ENCODE measurements around the gene FBXW8. TPM values are rescaled to one million over a fixed set of nuclear protein-coding genes. Genes with fewer than 3 reads are reported as not detected.

FBXW8 gene
- total and polyA plus RNA-seq, 12 donors = 2.4 to 11.3 (median 7.4) TPM

DNA sequence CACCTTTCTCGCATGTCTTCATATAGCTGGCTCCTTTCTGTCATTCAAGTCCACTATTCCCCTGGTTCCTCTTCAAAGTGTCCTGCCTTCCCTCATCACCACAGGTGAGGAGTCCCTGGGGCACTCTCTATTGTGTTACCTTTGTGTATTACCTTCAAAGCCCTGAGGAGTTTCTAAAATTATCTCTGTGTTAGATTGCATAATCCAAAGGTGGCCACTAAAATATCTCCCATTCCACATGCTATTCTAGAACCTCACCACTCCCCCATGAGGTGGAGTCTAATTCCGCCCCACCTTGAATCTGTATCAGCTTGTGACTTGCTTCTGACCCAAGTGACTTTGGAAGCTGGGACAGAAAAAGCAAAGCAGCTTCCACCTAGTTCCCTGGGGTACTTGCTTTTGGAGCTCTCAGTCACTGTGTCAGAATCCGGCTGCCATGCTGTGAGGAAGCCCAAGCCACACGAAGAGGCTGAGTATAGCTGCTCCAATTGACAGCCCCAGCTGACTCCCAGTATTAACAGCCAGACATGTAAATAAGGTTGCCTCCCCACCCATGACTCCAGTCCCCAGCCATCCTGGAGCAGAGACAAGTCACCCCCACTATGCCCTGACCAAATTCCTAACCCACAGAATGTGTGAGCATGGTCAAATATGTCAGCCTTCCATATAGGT, 36.3 kb upstream of the FBXW8 start:
- Histone ChIP-seq H3K36me3 (no peaks in the 10 kb centered on the region), H3K27me3 (peaks cover 3 to 65% (median 51%) of the 10 kb centered on the region in 7 donors), H3K4me3 (no peak overlapping the region), H3K27ac (no peak overlapping the region), H3K4me1 (peaks cover 0 to 14% (median 13%) of the 10 kb centered on the region in 9 donors), H3K9me3 (peaks cover 0 to 12% (median 0%) of the 10 kb centered on the region in 11 donors)
- no peak for TF ChIP-seq CTCF (IDR thresholded peaks at IDR 0.05)
- no peak for DNase-seq
- intact Hi-C loops (cut with DNase I) = no loop called here
- ATAC-seq = no peak
- 91 to 95% methylated on average over 4 of the region's 4 CpGs for WGBS, 2 donors

GRCh38 chr12:116876151-116876869, 34.4 kb upstream of the FBXW8 start:
- intact Hi-C loops (cut with DNase I) = no loop called here
- H3K27ac ChIP-seq = no peak overlapping the region
- H3K4me3 ChIP-seq = no peak overlapping the region
- peaks cover 4 to 29% (median 24%) of the 10 kb centered on the region in 9 donors for H3K4me1 ChIP-seq
- DNase-seq (no peak), ATAC-seq (no peak)
- H3K36me3 ChIP-seq = no peaks in the 10 kb centered on the region
- H3K27me3 ChIP-seq = peaks cover 7 to 83% (median 65%) of the 10 kb centered on the region in 7 donors
- WGBS, 2 donors = 32 to 41% methylated on average over 19 of the region's 19 CpGs
- TF ChIP-seq CTCF (IDR thresholded peaks at IDR 0.05) = no peak
- peaks cover 0 to 12% (median 0%) of the 10 kb centered on the region in 11 donors for H3K9me3 ChIP-seq

GRCh38 chr12:116878567-116879508, 31.9 kb upstream of the FBXW8 start:
- WGBS, 2 donors = 2% methylated on average over 51 to 55 of the region's 55 CpGs
- Histone ChIP-seq H3K4me1 (peaks cover 8 to 43% (median 32%) of the 10 kb centered on the region in 9 donors), H3K36me3 (no peaks in the 10 kb centered on the region), H3K4me3 (peak overlapping the region in 9 of 10 donors; percentile 27 to 54 (median 44)), H3K27ac (no peak overlapping the region), H3K9me3 (peaks cover 0 to 12% (median 0%) of the 10 kb centered on the region in 11 donors), H3K27me3 (peaks cover 7 to 97% (median 89%) of the 10 kb centered on the region in 7 donors)
- DNase-seq (no peak), ATAC-seq (peak in 6 of 8 donors; percentile 19 to 55 (median 35))
- intact Hi-C loops (cut with DNase I) = no loop called here
- no peak for TF ChIP-seq CTCF (IDR thresholded peaks at IDR 0.05)
